NCI-H1436 (cell line): Measurements from ENCODE around the gene KXD1.
A peak's percentile ranks its signal among the peaks of the same experiment; 100 is the strongest.
"Not testable (repeated sequence)": the region's sequence is repeated elsewhere in the genome, so short reads cannot be mapped to it uniquely, and the experiment has no call there.

Source experiments
- DNase-seq: peaks from one replicate; lab custom pipeline; 2025; lab: John Stamatoyannopoulos, UW

Gene KXD1, protein sequence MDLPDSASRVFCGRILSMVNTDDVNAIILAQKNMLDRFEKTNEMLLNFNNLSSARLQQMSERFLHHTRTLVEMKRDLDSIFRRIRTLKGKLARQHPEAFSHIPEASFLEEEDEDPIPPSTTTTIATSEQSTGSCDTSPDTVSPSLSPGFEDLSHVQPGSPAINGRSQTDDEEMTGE

DNA sequence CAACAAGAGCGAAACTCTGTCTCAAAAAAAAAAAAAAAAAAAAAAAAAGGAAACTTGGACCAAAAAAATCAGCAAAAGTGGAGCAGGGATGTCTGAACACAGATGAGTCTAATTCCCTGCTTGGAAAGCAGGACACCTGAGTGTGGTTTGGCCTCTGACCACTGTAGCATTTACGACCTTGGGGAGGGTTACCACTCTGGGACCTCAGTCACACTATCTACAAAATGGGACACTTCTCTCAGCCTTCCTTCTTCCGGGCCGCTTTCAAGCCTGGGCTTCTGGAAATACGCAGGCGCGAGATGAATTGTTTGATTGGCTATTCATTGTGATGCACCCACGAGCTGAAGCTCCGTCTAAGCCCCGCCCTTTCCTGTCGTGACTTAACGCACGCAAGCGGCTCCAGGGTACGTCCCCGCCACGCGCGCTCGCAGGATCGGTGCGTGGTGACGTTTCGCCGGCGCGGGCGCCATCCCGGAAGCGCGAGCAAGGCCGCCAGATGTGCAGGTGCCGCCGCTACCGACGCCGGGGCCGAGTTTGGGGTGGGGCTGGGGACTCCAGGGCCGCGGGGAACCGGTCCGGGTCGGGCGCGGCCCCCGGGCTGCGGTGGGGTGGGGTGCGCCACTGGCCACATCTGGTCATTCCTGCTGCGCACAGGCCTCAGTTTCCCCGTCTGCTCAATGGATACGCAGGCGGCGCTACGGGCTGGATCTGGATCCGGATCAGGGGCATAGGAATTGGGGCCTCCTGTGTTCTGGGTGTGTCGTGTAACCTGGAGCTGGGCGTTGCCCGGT is at the start of gene KXD1:
TSS of gene KXD1 (plus strand) at position 460 of the 791 bp plus-strand sequence. CDS start 4,187 bp downstream, outside the sequence.
- DNase-seq = peak; percentile 96

DNA sequence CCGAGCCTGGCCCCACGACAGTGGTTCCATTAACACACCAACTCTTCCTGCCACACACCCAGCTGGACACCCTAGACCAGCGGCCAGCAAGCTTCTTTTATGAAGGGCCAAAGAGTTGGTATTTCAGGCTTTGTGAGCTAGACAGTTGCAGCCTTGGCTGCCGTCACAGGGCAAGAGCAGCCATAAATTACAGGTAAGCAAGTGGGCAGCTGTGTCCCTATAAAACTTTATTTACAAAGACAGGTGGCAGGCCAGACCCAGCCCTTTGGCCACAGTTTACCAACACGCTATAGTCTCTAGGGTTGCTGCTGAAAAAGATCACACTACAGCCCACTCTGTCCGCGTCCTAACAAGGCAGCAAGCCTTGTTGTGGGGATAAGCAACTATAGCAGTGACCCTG is 49.1 kb upstream of the KXD1 start:
- DNase-seq = no peak

DNA sequence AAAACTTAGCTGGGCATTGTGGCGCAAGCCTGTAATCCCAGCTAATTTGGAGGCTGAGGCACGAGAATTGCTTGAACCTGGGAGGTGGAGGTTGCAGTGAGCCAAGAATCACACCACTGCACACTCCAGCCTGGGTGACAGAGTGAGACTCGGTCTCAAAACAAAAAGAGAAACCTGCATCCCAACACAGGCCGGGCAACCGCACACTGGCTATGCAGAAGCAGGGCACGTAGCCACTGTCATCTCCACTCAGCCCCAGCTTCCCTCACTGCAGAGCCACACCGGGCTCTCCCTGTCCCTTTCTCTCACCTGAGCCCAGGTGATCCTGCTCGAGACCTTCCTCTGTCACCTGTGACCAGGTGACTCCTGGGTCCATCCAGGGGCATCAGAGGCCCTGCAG is 47.5 kb upstream of the KXD1 start:
- DNase-seq = no peak

- no peak for DNase-seq
These were observed 43.8 kb upstream of the KXD1 start for GRCh38 chr19:18513868-18514267.

DNA sequence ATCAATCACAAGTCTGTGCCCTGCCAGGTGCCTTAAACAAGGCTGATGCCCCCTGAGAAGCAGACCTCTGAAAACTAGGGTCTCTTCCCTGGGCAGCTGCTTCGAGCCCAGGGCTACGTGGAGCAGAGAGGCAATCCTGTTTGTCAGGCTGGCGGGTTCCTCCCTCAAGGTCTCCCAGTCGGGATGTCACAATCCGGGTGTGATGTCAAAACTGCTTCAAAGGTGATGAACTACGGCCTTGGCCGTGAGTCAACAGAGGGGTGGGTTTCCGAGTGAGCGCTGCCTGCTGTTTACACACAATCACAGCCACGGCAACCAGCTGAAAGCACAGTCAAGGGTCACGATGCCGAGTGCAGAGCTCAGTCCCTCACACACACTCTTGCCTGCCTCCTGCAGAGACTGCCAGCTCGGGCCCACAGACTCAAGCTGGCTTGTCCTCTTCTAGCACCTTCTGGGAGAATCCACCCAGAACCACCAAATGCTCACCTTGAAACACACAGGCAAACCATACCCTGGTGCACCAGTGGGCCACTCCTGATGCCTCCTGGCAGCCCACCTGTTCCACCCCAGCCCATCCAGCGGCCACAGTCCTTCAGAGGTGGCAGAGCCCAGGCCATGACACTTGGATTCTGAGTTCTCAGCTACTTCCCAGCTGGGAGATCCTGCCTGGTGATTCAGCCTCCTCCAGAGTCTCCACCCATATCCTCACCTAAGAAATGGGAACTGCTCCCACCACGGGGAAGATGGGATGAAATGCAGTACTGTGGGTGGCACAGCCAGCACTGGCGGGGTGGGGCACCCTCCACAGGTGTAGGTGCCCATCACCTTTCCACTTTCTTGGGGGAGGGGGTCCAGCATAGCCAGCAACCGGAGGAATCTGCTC is 42.6 kb upstream of the KXD1 start:
- no peak for DNase-seq

- DNase-seq = no peak
These were observed 41.7 kb upstream of the KXD1 start for GRCh38 chr19:18515959-18516358.

DNA sequence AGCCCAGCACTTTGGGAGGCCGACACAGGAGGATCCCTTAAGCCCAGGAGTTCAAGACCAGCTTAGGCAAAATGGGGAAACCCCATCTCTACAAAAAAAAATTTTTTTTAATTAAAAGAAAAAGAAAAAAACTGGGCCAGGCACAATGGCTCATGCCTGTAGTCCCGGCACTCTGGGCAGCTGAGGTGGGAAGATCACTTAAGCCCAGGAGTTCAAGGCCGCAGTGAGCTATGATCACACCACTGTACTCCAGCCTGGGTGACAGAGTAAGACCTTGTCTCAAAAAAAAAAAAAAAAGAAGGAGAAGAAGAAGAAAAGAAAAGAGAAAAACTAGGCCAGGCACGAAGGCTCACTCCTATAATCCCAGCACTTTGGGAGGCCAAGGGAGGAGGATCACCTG is 40.1 kb upstream of the KXD1 start:
- no peak for DNase-seq

- no peak for DNase-seq
These were observed 39.0 kb upstream of the KXD1 start for GRCh38 chr19:18518639-18519038.

- peak; percentile 29 for DNase-seq
These were observed 37.5 kb upstream of the KXD1 start for GRCh38 chr19:18519962-18520847.

DNA sequence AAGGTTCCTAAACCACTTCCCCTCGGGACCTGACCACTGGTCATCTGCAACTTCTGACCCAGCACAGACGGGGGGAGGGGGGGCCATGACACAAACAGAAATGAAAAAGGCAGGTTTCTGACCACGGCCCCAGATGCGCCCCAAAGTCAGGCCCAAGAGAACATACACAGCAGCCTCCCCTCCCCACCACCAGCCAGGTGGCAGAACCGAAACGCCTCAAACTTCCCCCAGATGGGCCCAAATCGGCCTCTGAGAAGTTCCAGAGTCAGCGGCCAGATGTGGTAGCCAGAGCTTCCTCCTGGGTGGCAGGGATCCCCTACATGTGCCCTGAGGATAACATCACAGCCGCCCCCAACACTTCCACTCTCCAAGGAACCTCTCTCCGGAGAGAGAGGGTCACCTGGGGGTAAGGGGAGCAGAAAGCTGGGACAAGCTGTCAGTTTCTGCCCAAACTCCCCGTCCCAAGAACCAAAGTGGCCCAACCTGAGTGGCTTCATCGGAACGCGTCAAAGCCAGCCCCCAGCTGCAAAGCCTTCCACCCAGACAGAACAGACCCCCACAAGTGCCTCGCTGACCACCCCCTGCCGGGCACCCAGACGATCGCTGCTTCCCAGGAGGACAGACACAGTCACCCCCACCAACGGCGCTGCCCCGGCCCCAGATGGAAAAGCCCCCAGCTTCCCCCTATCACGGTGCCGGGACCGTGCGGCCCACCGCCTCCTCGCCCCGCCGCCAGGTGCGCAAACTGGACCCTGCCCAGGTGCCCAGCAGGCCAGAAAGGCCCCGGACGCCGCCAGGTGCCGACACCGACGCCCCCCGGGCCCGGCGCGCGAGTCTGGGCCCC is 36.6 kb upstream of the KXD1 start:
- DNase-seq = no peak

GRCh38 chr19:18521692-18522123 is 36.0 kb upstream of the KXD1 start, which contains the start of gene ELL:
Gene ELL, minus strand, starts transcription at chr19:18522070. Its CDS starts 15 bp downstream, at chr19:18522055.
- DNase-seq = no peak

- DNase-seq = peak; percentile 100
These were observed 35.4 kb upstream of the KXD1 start for GRCh38 chr19:18522124-18522861.

DNA sequence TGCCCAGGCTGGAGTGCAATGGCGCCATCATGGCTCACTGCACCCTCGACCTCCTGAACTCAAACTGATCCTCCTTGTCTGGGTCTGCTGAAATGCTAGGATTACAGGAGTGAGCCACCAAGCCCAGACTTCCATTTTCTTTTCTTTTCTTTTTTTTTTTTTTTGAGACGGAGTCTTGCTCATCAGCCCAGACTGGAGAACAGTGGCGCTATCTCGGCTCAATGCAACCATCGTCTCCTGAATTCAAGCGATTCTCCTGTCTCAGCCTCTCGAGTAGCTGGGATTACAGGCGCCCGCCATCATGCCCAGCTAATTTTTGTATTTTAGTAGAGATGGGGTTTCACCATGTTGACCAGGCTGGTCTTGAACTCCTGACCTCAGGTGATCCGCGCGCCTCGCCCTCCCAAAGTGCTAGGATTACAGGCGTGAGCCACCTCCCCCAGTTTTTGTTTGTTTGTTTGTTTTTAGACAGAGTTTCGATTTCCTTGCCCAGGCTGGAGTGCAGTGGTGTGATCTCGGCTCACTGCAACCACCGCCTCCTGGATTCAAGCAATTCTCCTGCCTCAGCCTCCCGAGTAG is 34.7 kb upstream of the KXD1 start:
- DNase-seq = not testable (repeated sequence)

- DNase-seq = no peak
These were observed 33.8 kb upstream of the KXD1 start for GRCh38 chr19:18523841-18524240.

DNA sequence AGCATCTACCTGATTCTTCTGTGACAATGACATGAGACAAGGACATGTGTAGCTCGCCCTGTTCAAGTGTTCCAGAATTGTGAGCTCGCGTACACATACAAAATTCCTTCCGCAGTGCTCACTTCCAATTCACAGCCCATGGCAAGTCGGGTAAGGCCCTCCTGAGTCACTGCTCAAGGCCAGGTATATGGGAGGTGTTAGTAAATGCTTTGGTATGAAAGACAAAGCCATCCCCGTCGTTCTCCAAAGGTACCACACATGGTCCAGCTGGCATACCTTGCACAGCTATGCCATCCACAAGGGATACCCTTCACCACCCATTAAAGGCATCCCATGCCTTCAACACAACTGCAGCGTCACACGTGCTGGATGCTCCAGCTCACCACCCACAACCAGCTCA is 31.4 kb upstream of the KXD1 start:
- no peak for DNase-seq

GRCh38 chr19:18529782-18530181 is 27.9 kb upstream of the KXD1 start:
- DNase-seq = no peak

GRCh38 chr19:18531485-18531884 is 26.2 kb upstream of the KXD1 start:
- no peak for DNase-seq

- DNase-seq = no peak
These were observed 25.3 kb upstream of the KXD1 start for GRCh38 chr19:18532168-18532890.

GRCh38 chr19:18533058-18533457 is 24.6 kb upstream of the KXD1 start:
- DNase-seq = no peak
